ENCODE measurements around the gene PDCD6IP. TPM values are rescaled to one million over a fixed set of nuclear protein-coding genes. Genes with fewer than 3 reads are reported as not detected.

Gene PDCD6IP
- total RNA-seq, 1 donor from 2014 or later: 203 TPM

DNA sequence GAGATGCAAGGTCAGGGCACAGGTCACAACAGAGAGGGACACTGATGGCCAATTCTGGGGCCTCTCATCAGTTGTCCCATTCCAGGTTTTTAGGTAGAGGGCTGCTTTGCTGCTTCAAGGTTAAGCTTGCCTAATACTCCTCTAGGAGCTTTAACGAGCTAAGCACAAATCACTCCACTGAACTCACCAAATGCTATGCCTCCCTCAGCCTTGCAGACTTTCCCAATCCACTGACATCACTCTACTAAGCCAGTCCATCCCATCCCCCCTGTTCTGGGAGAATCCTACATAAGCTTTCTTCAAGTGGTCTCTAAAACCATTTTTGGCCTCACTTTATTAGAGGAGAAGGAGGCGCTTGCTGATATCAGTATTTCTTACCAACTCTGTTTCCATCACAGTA, 24.8 kb upstream of the PDCD6IP start:
- Histone ChIP-seq H3K36me3 (ENCODE audit: insufficient read depth, low read length) (no peaks in the 10 kb centered on the region), H2AFZ (ENCODE audit: low read depth, low read length) (no peak overlapping the region), H3K79me2 (ENCODE audit: insufficient read depth, low read length) (no peaks in the 10 kb centered on the region), H3K9me3 (ENCODE audit: insufficient read depth, low read depth, low read length) (no peaks in the 10 kb centered on the region), H3K9ac (ENCODE audit: low read length) (no peak overlapping the region), H3K27me3 (ENCODE audit: insufficient read depth, low read length) (no peaks in the 10 kb centered on the region), H3K4me3 (ENCODE audit: insufficient read depth, low read depth, low read length) (no peak overlapping the region), H4K20me1 (ENCODE audit: insufficient read depth, low read length) (no peaks in the 10 kb centered on the region), H3K4me1 (ENCODE audit: insufficient read depth, low read length) (no peaks in the 10 kb centered on the region), H3K4me2 (ENCODE audit: low read length) (no peak overlapping the region), H3K27ac (ENCODE audit: low read depth, low read length) (no peak overlapping the region)
- Mint-ChIP-seq H3K27ac (ENCODE audit: unreplicated experiment) (no peak overlapping the region), H3K4me3 (ENCODE audit: unreplicated experiment) (no peak overlapping the region), H3K9me3 (ENCODE audit: unreplicated experiment) (no peaks in the 10 kb centered on the region), H3K27me3 (ENCODE audit: low read depth, unreplicated experiment) (no peaks in the 10 kb centered on the region), H3K36me3 (ENCODE audit: low read depth, unreplicated experiment) (no peaks in the 10 kb centered on the region), H3K4me1 (ENCODE audit: low read depth, unreplicated experiment) (peaks cover 5% of the 10 kb centered on the region)
- FAIRE-seq: no peak
- TF ChIP-seq EZH2 (IDR thresholded peaks at IDR 0.05; ENCODE audit: insufficient read depth, low read length): no peak
- DNase-seq (ENCODE audit: low read depth): no peak

GRCh38 chr3:33775363-33775762, 23.1 kb upstream of the PDCD6IP start:
- no peak overlapping the region for H3K4me3 ChIP-seq (ENCODE audit: insufficient read depth, low read depth, low read length)
- no peaks in the 10 kb centered on the region for H3K4me1 ChIP-seq (ENCODE audit: insufficient read depth, low read length)
- no peak overlapping the region for H2AFZ ChIP-seq (ENCODE audit: low read depth, low read length)
- TF ChIP-seq, protein P1, sequence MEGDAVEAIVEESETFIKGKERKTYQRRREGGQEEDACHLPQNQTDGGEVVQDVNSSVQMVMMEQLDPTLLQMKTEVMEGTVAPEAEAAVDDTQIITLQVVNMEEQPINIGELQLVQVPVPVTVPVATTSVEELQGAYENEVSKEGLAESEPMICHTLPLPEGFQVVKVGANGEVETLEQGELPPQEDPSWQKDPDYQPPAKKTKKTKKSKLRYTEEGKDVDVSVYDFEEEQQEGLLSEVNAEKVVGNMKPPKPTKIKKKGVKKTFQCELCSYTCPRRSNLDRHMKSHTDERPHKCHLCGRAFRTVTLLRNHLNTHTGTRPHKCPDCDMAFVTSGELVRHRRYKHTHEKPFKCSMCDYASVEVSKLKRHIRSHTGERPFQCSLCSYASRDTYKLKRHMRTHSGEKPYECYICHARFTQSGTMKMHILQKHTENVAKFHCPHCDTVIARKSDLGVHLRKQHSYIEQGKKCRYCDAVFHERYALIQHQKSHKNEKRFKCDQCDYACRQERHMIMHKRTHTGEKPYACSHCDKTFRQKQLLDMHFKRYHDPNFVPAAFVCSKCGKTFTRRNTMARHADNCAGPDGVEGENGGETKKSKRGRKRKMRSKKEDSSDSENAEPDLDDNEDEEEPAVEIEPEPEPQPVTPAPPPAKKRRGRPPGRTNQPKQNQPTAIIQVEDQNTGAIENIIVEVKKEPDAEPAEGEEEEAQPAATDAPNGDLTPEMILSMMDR (IDR thresholded peaks at IDR 0.05; ENCODE audit: insufficient read depth, low read depth, low read length): no peak
- no peak for TF ChIP-seq EZH2 (IDR thresholded peaks at IDR 0.05; ENCODE audit: insufficient read depth, low read length)
- no peak overlapping the region for H3K4me3 Mint-ChIP-seq (ENCODE audit: unreplicated experiment)
- H3K36me3 ChIP-seq (ENCODE audit: insufficient read depth, low read length): no peaks in the 10 kb centered on the region
- peaks cover 5% of the 10 kb centered on the region for H3K4me1 Mint-ChIP-seq (ENCODE audit: low read depth, unreplicated experiment)
- H3K27ac ChIP-seq (ENCODE audit: low read depth, low read length): no peak overlapping the region
- FAIRE-seq: no peak
- no peak overlapping the region for H3K27ac Mint-ChIP-seq (ENCODE audit: unreplicated experiment)
- H3K36me3 Mint-ChIP-seq (ENCODE audit: low read depth, unreplicated experiment): no peaks in the 10 kb centered on the region
- H3K4me2 ChIP-seq (ENCODE audit: low read length): no peak overlapping the region
- no peaks in the 10 kb centered on the region for H3K9me3 Mint-ChIP-seq (ENCODE audit: unreplicated experiment)
- no peak for DNase-seq (ENCODE audit: low read depth)
- no peaks in the 10 kb centered on the region for H3K9me3 ChIP-seq (ENCODE audit: insufficient read depth, low read depth, low read length)
- H3K27me3 Mint-ChIP-seq (ENCODE audit: low read depth, unreplicated experiment): no peaks in the 10 kb centered on the region
- H4K20me1 ChIP-seq (ENCODE audit: insufficient read depth, low read length): no peaks in the 10 kb centered on the region
- H3K79me2 ChIP-seq (ENCODE audit: insufficient read depth, low read length): no peaks in the 10 kb centered on the region
- H3K27me3 ChIP-seq (ENCODE audit: insufficient read depth, low read length): no peaks in the 10 kb centered on the region
- H3K9ac ChIP-seq (ENCODE audit: low read length): no peak overlapping the region

GRCh38 chr3:33777996-33778395, 20.4 kb upstream of the PDCD6IP start:
- DNase-seq (ENCODE audit: low read depth): no peak
- Histone ChIP-seq H3K79me2 (ENCODE audit: insufficient read depth, low read length) (no peaks in the 10 kb centered on the region), H3K9ac (ENCODE audit: low read length) (no peak overlapping the region), H3K27me3 (ENCODE audit: insufficient read depth, low read length) (no peaks in the 10 kb centered on the region), H3K4me3 (ENCODE audit: insufficient read depth, low read depth, low read length) (no peak overlapping the region), H3K9me3 (ENCODE audit: insufficient read depth, low read depth, low read length) (no peaks in the 10 kb centered on the region), H3K36me3 (ENCODE audit: insufficient read depth, low read length) (no peaks in the 10 kb centered on the region), H3K4me2 (ENCODE audit: low read length) (no peak overlapping the region), H4K20me1 (ENCODE audit: insufficient read depth, low read length) (no peaks in the 10 kb centered on the region), H2AFZ (ENCODE audit: low read depth, low read length) (no peak overlapping the region), H3K4me1 (ENCODE audit: insufficient read depth, low read length) (no peaks in the 10 kb centered on the region), H3K27ac (ENCODE audit: low read depth, low read length) (no peak overlapping the region)
- H3K4me1 Mint-ChIP-seq (ENCODE audit: low read depth, unreplicated experiment): peaks cover 5% of the 10 kb centered on the region
- no peaks in the 10 kb centered on the region for H3K9me3 Mint-ChIP-seq (ENCODE audit: unreplicated experiment)
- no peaks in the 10 kb centered on the region for H3K27me3 Mint-ChIP-seq (ENCODE audit: low read depth, unreplicated experiment)
- TF ChIP-seq, protein P1 (IDR thresholded peaks at IDR 0.05; ENCODE audit: insufficient read depth, low read depth, low read length): no peak
- no peak for TF ChIP-seq EZH2 (IDR thresholded peaks at IDR 0.05; ENCODE audit: insufficient read depth, low read length)
- no peak for FAIRE-seq
- H3K27ac Mint-ChIP-seq (ENCODE audit: unreplicated experiment): no peak overlapping the region
- H3K36me3 Mint-ChIP-seq (ENCODE audit: low read depth, unreplicated experiment): no peaks in the 10 kb centered on the region
- no peak overlapping the region for H3K4me3 Mint-ChIP-seq (ENCODE audit: unreplicated experiment)

Data from astrocyte (in vitro differentiated cells and primary cell).